NB4 (cell line): ENCODE data around the gene SPAG17.

Experiments used
- DNase-seq: peaks from one replicate; pipeline ENCODE4 v3.0.0; 2010; ENCODE audit warnings: low read depth
- H3K4me3 ChIP-seq: one replicate; pipeline ENCODE4 v1.5.1; 2011; ENCODE audit warnings: mild to moderate bottlenecking, low read depth, low read length, moderate library complexity
- MAX ChIP-seq: IDR thresholded peaks from 2 replicates; pipeline ENCODE4 v1.6.1; 2011; ENCODE audit warnings: low read depth, low read length
- MYC ChIP-seq: IDR thresholded peaks from 2 replicates; pipeline ENCODE4 v1.6.1; 2011; ENCODE audit warnings: low read depth, low read length
- POLR2A ChIP-seq: IDR thresholded peaks from 2 replicates; pipeline ENCODE4 v1.6.1; 2011; ENCODE audit warnings: mild to moderate bottlenecking; ENCODE audit not compliant: insufficient read length; ENCODE audit errors: extremely low read depth
- TF ChIP-seq, protein P1 (sequence below): IDR thresholded peaks from one replicate; pipeline ENCODE4 v1.5.1; 2012; ENCODE audit warnings: low read depth, low read length

Gene SPAG17

DNA sequence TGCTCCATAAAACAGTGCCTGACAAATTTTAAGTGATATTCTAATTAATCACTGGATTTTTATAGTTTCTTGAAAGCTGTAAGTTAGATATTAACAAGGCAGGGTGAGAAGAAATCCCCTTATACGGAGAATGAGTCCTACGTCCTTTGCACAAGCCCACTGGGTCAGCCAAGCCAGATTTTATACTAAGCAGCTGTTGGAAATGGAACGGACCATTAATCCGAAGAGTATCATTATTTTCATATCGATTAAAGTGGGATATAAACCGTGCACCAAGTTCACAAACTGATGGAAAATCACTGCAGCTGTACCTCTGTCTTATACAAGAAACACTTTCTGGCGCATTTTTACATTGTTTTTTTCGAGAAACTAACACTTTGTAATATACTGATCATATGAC is 35.2 kb downstream of the SPAG17 start:
- DNase-seq = no peak
- TF ChIP-seq MAX = no peak
- no peak for TF ChIP-seq POLR2A
- no peak for TF ChIP-seq MYC
- TF ChIP-seq, protein P1, sequence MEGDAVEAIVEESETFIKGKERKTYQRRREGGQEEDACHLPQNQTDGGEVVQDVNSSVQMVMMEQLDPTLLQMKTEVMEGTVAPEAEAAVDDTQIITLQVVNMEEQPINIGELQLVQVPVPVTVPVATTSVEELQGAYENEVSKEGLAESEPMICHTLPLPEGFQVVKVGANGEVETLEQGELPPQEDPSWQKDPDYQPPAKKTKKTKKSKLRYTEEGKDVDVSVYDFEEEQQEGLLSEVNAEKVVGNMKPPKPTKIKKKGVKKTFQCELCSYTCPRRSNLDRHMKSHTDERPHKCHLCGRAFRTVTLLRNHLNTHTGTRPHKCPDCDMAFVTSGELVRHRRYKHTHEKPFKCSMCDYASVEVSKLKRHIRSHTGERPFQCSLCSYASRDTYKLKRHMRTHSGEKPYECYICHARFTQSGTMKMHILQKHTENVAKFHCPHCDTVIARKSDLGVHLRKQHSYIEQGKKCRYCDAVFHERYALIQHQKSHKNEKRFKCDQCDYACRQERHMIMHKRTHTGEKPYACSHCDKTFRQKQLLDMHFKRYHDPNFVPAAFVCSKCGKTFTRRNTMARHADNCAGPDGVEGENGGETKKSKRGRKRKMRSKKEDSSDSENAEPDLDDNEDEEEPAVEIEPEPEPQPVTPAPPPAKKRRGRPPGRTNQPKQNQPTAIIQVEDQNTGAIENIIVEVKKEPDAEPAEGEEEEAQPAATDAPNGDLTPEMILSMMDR = no peak
- no peak overlapping the region for H3K4me3 ChIP-seq

GRCh38 chr1:118148034-118148433 is 37.0 kb downstream of the SPAG17 start:
- peak; percentile 1 for DNase-seq
- no peak for TF ChIP-seq MYC
- no peak for TF ChIP-seq MAX
- no peak for TF ChIP-seq POLR2A
- TF ChIP-seq, protein P1 = no peak
- no peak overlapping the region for H3K4me3 ChIP-seq

- no peak overlapping the region for H3K4me3 ChIP-seq
- TF ChIP-seq, protein P1 = no peak
- DNase-seq = no peak
Observed at GRCh38 chr1:118147522-118147921, 37.5 kb downstream of the SPAG17 start.

GRCh38 chr1:118145721-118146120 is 39.3 kb downstream of the SPAG17 start:
- TF ChIP-seq MAX (no peak), POLR2A (no peak), MYC (no peak)
- TF ChIP-seq, protein P1 = no peak

GRCh38 chr1:118144684-118145083 is 40.3 kb downstream of the SPAG17 start:
- TF ChIP-seq, protein P1 = no peak
- TF ChIP-seq MAX (no peak), MYC (no peak), POLR2A (no peak)
- H3K4me3 ChIP-seq = no peak overlapping the region
- no peak for DNase-seq

More at GRCh38 chr1:118145721-118146120, 39.3 kb downstream of the SPAG17 start:
- DNase-seq = no peak
- no peak overlapping the region for H3K4me3 ChIP-seq

DNA sequence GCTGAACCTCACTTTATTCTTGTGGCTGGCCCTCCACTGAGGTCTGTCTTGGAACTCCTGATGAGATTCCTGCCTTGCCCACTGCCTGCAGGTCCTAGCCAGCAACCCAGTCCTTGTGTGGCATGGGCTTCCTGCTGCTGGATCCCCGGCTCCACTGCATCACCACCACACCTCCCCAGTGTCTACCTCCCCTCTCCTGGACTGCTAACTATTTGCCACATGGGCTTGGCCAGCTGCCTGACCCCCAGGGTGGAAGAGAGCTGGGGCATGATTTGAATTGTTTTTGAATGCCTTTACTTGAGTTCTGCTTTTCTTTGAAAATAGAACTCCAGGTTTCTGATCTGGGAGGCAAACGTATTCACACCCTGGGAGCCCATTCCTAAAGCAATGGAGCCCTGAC is 41.2 kb downstream of the SPAG17 start:
- no peak for DNase-seq
- no peak overlapping the region for H3K4me3 ChIP-seq
- TF ChIP-seq, protein P1 = no peak
- TF ChIP-seq MYC = no peak
- TF ChIP-seq MAX = no peak
- TF ChIP-seq POLR2A = no peak
